ENCODE measurements around the gene SLCO1A2.

SLCO1A2 gene

GRCh38 chr12:21221072-21221471, 113.6 kb downstream of the SLCO1A2 start:
- no peak for DNase-seq (ENCODE audit: extremely low read depth in 1 of 2, low read depth in 1 of 2)

GRCh38 chr12:21220266-21220665, 114.5 kb downstream of the SLCO1A2 start:
- no peak for DNase-seq (ENCODE audit: extremely low read depth in 1 of 2, low read depth in 1 of 2)

- DNase-seq (ENCODE audit: extremely low read depth in 1 of 2, low read depth in 1 of 2) = no peak
These were observed 115.5 kb downstream of the SLCO1A2 start for GRCh38 chr12:21219206-21219605.

All from stimulated activated CD8-positive, alpha-beta memory T cell treated with anti-CD3 and anti-CD28 coated beads, Interleukin-7, amount 100 ng/mL, for 48 hours (primary cell).